ENCODE measurements around the gene ALG1L2.
"Not testable (repeated sequence)": the region's sequence is repeated elsewhere in the genome, so short reads cannot be mapped to it uniquely, and the experiment has no call there.

The ALG1L2 gene

GRCh38 chr3:130138992-130139391 is 57.4 kb downstream of the ALG1L2 start:
- H3K36me3 Mint-ChIP-seq; H3K4me3 Mint-ChIP-seq; H3K9me3 Mint-ChIP-seq (ENCODE audit: low read depth); H3K27me3 Mint-ChIP-seq; H3K4me1 Mint-ChIP-seq (ENCODE audit: low read depth); H3K27ac Mint-ChIP-seq: not testable (repeated sequence)

GRCh38 chr3:130140756-130141155 is 59.1 kb downstream of the ALG1L2 start:
- not testable (repeated sequence) for H3K4me3 Mint-ChIP-seq; H3K27me3 Mint-ChIP-seq; H3K36me3 Mint-ChIP-seq; H3K4me1 Mint-ChIP-seq (ENCODE audit: low read depth); H3K27ac Mint-ChIP-seq; H3K9me3 Mint-ChIP-seq (ENCODE audit: low read depth)

GRCh38 chr3:130143648-130144327 is 62.2 kb downstream of the ALG1L2 start:
- not testable (repeated sequence) for H3K4me1 Mint-ChIP-seq (ENCODE audit: low read depth); H3K36me3 Mint-ChIP-seq; H3K9me3 Mint-ChIP-seq (ENCODE audit: low read depth); H3K27ac Mint-ChIP-seq; H3K27me3 Mint-ChIP-seq; H3K4me3 Mint-ChIP-seq

GRCh38 chr3:130144328-130144650 is 62.7 kb downstream of the ALG1L2 start:
- not testable (repeated sequence) for H3K4me1 Mint-ChIP-seq (ENCODE audit: low read depth); H3K36me3 Mint-ChIP-seq; H3K4me3 Mint-ChIP-seq; H3K27me3 Mint-ChIP-seq; H3K27ac Mint-ChIP-seq; H3K9me3 Mint-ChIP-seq (ENCODE audit: low read depth)

- not testable (repeated sequence) for H3K4me3 Mint-ChIP-seq; H3K36me3 Mint-ChIP-seq; H3K4me1 Mint-ChIP-seq (ENCODE audit: low read depth); H3K27ac Mint-ChIP-seq; H3K9me3 Mint-ChIP-seq (ENCODE audit: low read depth); H3K27me3 Mint-ChIP-seq
Measured at GRCh38 chr3:130145456-130145855, 63.8 kb downstream of the ALG1L2 start.

- not testable (repeated sequence) for H3K36me3 Mint-ChIP-seq; H3K27ac Mint-ChIP-seq; H3K4me3 Mint-ChIP-seq; H3K9me3 Mint-ChIP-seq (ENCODE audit: low read depth); H3K4me1 Mint-ChIP-seq (ENCODE audit: low read depth); H3K27me3 Mint-ChIP-seq
Measured at GRCh38 chr3:130146465-130146864, 64.8 kb downstream of the ALG1L2 start.

All from activated naive CD8-positive, alpha-beta T cell (primary cell).